Measurements from ENCODE around the gene BANK1. TPM values are rescaled to one million over a fixed set of nuclear protein-coding genes. Genes with fewer than 3 reads are reported as not detected.

The BANK1 gene
- polyA plus RNA-seq, 1 donor from 2014 or later, result not detected

- no peak overlapping the region for H3K4me3 ChIP-seq (ENCODE audit: low read length)
- H3K79me2 ChIP-seq (replicated peaks; ENCODE audit: insufficient read depth, low read length), result no peaks in the 10 kb centered on the region
- no peak overlapping the region for H3K9ac ChIP-seq (ENCODE audit: low read length)
- TF ChIP-seq, protein P1, sequence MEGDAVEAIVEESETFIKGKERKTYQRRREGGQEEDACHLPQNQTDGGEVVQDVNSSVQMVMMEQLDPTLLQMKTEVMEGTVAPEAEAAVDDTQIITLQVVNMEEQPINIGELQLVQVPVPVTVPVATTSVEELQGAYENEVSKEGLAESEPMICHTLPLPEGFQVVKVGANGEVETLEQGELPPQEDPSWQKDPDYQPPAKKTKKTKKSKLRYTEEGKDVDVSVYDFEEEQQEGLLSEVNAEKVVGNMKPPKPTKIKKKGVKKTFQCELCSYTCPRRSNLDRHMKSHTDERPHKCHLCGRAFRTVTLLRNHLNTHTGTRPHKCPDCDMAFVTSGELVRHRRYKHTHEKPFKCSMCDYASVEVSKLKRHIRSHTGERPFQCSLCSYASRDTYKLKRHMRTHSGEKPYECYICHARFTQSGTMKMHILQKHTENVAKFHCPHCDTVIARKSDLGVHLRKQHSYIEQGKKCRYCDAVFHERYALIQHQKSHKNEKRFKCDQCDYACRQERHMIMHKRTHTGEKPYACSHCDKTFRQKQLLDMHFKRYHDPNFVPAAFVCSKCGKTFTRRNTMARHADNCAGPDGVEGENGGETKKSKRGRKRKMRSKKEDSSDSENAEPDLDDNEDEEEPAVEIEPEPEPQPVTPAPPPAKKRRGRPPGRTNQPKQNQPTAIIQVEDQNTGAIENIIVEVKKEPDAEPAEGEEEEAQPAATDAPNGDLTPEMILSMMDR (IDR thresholded peaks at IDR 0.05; ENCODE audit: poor library complexity, severe bottlenecking), result no peak
- no peak for TF ChIP-seq POLR2AphosphoS5 (IDR thresholded peaks at IDR 0.05)
- TF ChIP-seq MXI1 (conservative IDR thresholded peaks at IDR 0.05; ENCODE audit: poor library complexity, severe bottlenecking), result no peak
- no peak for TF ChIP-seq SMC3 (conservative IDR thresholded peaks at IDR 0.05; ENCODE audit: poor library complexity)
- no peak for TF ChIP-seq RAD21 (conservative IDR thresholded peaks at IDR 0.05)
- TF ChIP-seq REST (IDR thresholded peaks at IDR 0.05; ENCODE audit: borderline replicate concordance), result no peak
- TF ChIP-seq EP300 (conservative IDR thresholded peaks at IDR 0.05; ENCODE audit: poor library complexity, severe bottlenecking), result no peak
- TF ChIP-seq TAF1 (IDR thresholded peaks at IDR 0.05; ENCODE audit: low read depth), result no peak
- no peak for TF ChIP-seq EZH2 (IDR thresholded peaks at IDR 0.05; ENCODE audit: borderline replicate concordance, insufficient read depth, low read length, poor library complexity, severe bottlenecking)
- no peak overlapping the region for H3K4me2 ChIP-seq (ENCODE audit: low read length)
- no peaks in the 10 kb centered on the region for H3F3A ChIP-seq (ENCODE audit: insufficient read depth, low read length, poor library complexity, severe bottlenecking)
- H4K20me1 ChIP-seq (ENCODE audit: insufficient read depth), result no peaks in the 10 kb centered on the region
- H3K36me3 ChIP-seq (ENCODE audit: insufficient read depth, low read length), result no peaks in the 10 kb centered on the region
- H3K27ac ChIP-seq (ENCODE audit: low read length), result no peak overlapping the region
- no peaks in the 10 kb centered on the region for H3K27me3 ChIP-seq (ENCODE audit: insufficient read depth, low read depth, low read length)
- no peak overlapping the region for H2AFZ ChIP-seq (ENCODE audit: low read depth, low read length)
- H3K9me3 ChIP-seq (ENCODE audit: low read length), result no peaks in the 10 kb centered on the region
- H3K9me2 ChIP-seq (ENCODE audit: insufficient read depth, low read length), result no peaks in the 10 kb centered on the region
These were observed 218.2 kb downstream of the BANK1 start for GRCh38 chr4:102008711-102009110.

GRCh38 chr4:102022343-102022742 lies 231.8 kb downstream of the BANK1 start:
- no peak overlapping the region for H3K4me3 ChIP-seq (ENCODE audit: low read length)
- no peak overlapping the region for H3K4me2 ChIP-seq (ENCODE audit: low read length)
- H3K27ac ChIP-seq (ENCODE audit: low read length), result no peak overlapping the region
- H3K36me3 ChIP-seq (ENCODE audit: insufficient read depth, low read length), result no peaks in the 10 kb centered on the region
- no peak overlapping the region for H2AFZ ChIP-seq (ENCODE audit: low read depth, low read length)
- no peaks in the 10 kb centered on the region for H3K9me3 ChIP-seq (ENCODE audit: low read length)
- H3F3A ChIP-seq (ENCODE audit: insufficient read depth, low read length, poor library complexity, severe bottlenecking), result no peaks in the 10 kb centered on the region
- no peak overlapping the region for H3K9ac ChIP-seq (ENCODE audit: low read length)
- H4K20me1 ChIP-seq (ENCODE audit: insufficient read depth), result no peaks in the 10 kb centered on the region
- TF ChIP-seq TAF1 (IDR thresholded peaks at IDR 0.05; ENCODE audit: low read depth), result no peak
- TF ChIP-seq POLR2AphosphoS5 (IDR thresholded peaks at IDR 0.05), result no peak
- TF ChIP-seq MXI1 (conservative IDR thresholded peaks at IDR 0.05; ENCODE audit: poor library complexity, severe bottlenecking), result no peak
- TF ChIP-seq, protein P1 (IDR thresholded peaks at IDR 0.05; ENCODE audit: poor library complexity, severe bottlenecking), result no peak
- TF ChIP-seq SMC3 (conservative IDR thresholded peaks at IDR 0.05; ENCODE audit: poor library complexity), result no peak
- H3K9me2 ChIP-seq (ENCODE audit: insufficient read depth, low read length), result no peaks in the 10 kb centered on the region
- H3K79me2 ChIP-seq (replicated peaks; ENCODE audit: insufficient read depth, low read length), result no peaks in the 10 kb centered on the region
- H3K27me3 ChIP-seq (ENCODE audit: insufficient read depth, low read depth, low read length), result no peaks in the 10 kb centered on the region
